Hematopoietic multipotent progenitor cell treated with erythropoietin and hydrocortisone succinate and interleukin-3 and kit ligand, for 6 days (in vitro differentiated cells): ENCODE measurements around the gene MLLT6.
"Not testable (repeated sequence)": the region's sequence is repeated elsewhere in the genome, so short reads cannot be mapped to it uniquely, and the experiment has no call there.

Source experiments
- DNase-seq: peaks from one replicate; pipeline ENCODE4 v3.0.0-alpha.2; 2015

The MLLT6 gene

GRCh38 chr17:38709104-38709820 lies 4.2 kb downstream of the MLLT6 start:
- DNase-seq, result no peak

- DNase-seq, result no peak
Measured at GRCh38 chr17:38709864-38710603, 5.0 kb downstream of the MLLT6 start.

- no peak for DNase-seq
Measured at GRCh38 chr17:38710604-38710962, 5.5 kb downstream of the MLLT6 start.

- DNase-seq, result no peak
Measured at GRCh38 chr17:38710985-38711384, 5.9 kb downstream of the MLLT6 start.

GRCh38 chr17:38711792-38712571 lies 6.9 kb downstream of the MLLT6 start:
- DNase-seq, result no peak

- DNase-seq, result no peak
Measured at GRCh38 chr17:38712593-38712992, 7.5 kb downstream of the MLLT6 start.

- no peak for DNase-seq
Measured at GRCh38 chr17:38713456-38714075, 8.5 kb downstream of the MLLT6 start.

- DNase-seq, result no peak
Measured at GRCh38 chr17:38715216-38715943, 10.3 kb downstream of the MLLT6 start.

- DNase-seq, result no peak
Measured at GRCh38 chr17:38716368-38717005, 11.4 kb downstream of the MLLT6 start.

GRCh38 chr17:38717139-38717745 lies 12.2 kb downstream of the MLLT6 start:
- DNase-seq, result no peak

GRCh38 chr17:38719289-38719942 lies 14.3 kb downstream of the MLLT6 start:
- DNase-seq, result no peak

- no peak for DNase-seq
Measured at GRCh38 chr17:38719943-38720641, 15.0 kb downstream of the MLLT6 start.

GRCh38 chr17:38720941-38721340 lies 15.9 kb downstream of the MLLT6 start:
- DNase-seq, result no peak

GRCh38 chr17:38721802-38722201 lies 16.7 kb downstream of the MLLT6 start:
- no peak for DNase-seq

GRCh38 chr17:38724337-38724988 lies 19.4 kb downstream of the MLLT6 start:
- peak; percentile 79 for DNase-seq

- DNase-seq, result no peak
Measured at GRCh38 chr17:38725066-38725465, 20.0 kb downstream of the MLLT6 start.

GRCh38 chr17:38726145-38726544 lies 21.1 kb downstream of the MLLT6 start:
- DNase-seq, result not testable (repeated sequence)

GRCh38 chr17:38727736-38728135 lies 22.7 kb downstream of the MLLT6 start:
- no peak for DNase-seq

- peak; percentile 55 for DNase-seq
Measured at GRCh38 chr17:38728290-38728831, 23.3 kb downstream of the MLLT6 start.
